PC-3 (cell line): ENCODE data around the gene DDO. TPM values are rescaled to one million over a fixed set of nuclear protein-coding genes. Genes with fewer than 3 reads are reported as not detected.

Source experiments
- ATAC-seq: fragments of 200-7000 bp; cut with Tn5 transposase; 2 replicates; pipeline ENCODE4 v1.9.1; 2020; ENCODE audit warnings: mild to moderate bottlenecking, moderate library complexity
- BruUV-seq: library from RNA; stranded (reverse); fragments of 400-500 nt; replicated peaks from 2 replicates; lab custom pipeline; 2021; lab: Mats Ljungman, UMichigan
- CTCF ChIA-PET: fragments of 300-600 bp; sonication (Branson Sonifier 250); formaldehyde crosslinking; loops from one replicate; lab custom pipeline; 2022; ENCODE audit warnings: antibody characterized with exemption; lab: Charles Lee
- POLR2A ChIA-PET: fragments of 300-600 bp; sonication (Branson Sonifier 250); formaldehyde crosslinking; loops from one replicate; lab custom pipeline; 2022; ENCODE audit warnings: antibody characterized with exemption; ENCODE audit not compliant: unreplicated experiment; lab: Charles Lee
- DNase-seq: peaks from one replicate; pipeline ENCODE4 v3.0.0-alpha.2; 2015
- H2AFZ ChIP-seq: fragments of 300-600 bp; sonication (generic); 2 replicates; pipeline ENCODE4 v1.6.0; 2016; ENCODE audit warnings: antibody characterized with exemption, low read length
- H3F3A ChIP-seq: fragments of 300-600 bp; sonication (generic); one replicate; pipeline ENCODE4 v1.6.0; 2017; ENCODE audit warnings: antibody characterized with exemption, low read length, control low read depth, mild to moderate bottlenecking; ENCODE audit not compliant: unreplicated experiment
- H3K27ac ChIP-seq: fragments of 300-600 bp; sonication (generic); 2 replicates; pipeline ENCODE4 v1.5.1; 2016; ENCODE audit warnings: mild to moderate bottlenecking, low read length
- H3K27me3 ChIP-seq: fragments of 300-600 bp; sonication (generic); 2 replicates; pipeline ENCODE4 v1.6.1; 2016; ENCODE audit warnings: low read length, mixed read lengths
- H3K36me3 ChIP-seq: fragments of 300-600 bp; sonication (generic); 2 replicates; pipeline ENCODE4 v1.6.1; 2016; ENCODE audit warnings: low read depth, mixed run types, low read length, mixed read lengths
- H3K4me1 ChIP-seq: fragments of 300-600 bp; sonication (generic); 2 replicates; pipeline ENCODE4 v1.5.1; 2016; ENCODE audit warnings: low read length; ENCODE audit not compliant: insufficient read depth
- H3K4me2 ChIP-seq: fragments of 300-600 bp; sonication (generic); 2 replicates; pipeline ENCODE4 v1.6.0; 2016; ENCODE audit warnings: low read length
- H3K4me3 ChIP-seq: fragments of 300-600 bp; sonication (generic); 2 replicates; pipeline ENCODE4 v1.5.1; 2016; ENCODE audit warnings: mild to moderate bottlenecking, low read length, mixed read lengths
- H3K79me2 ChIP-seq: fragments of 300-600 bp; sonication (generic); 2 replicates; pipeline ENCODE4 v1.6.1; 2017; ENCODE audit warnings: low read length, mixed read lengths
- H3K9ac ChIP-seq: fragments of 300-600 bp; sonication (generic); 2 replicates; pipeline ENCODE4 v1.6.0; 2016; ENCODE audit warnings: mild to moderate bottlenecking, low read length
- H3K9me2 ChIP-seq: fragments of 300-600 bp; sonication (generic); replicated peaks from 2 replicates; pipeline ENCODE4 v1.6.1; 2016; ENCODE audit warnings: mixed run types, low read length, mixed read lengths
- H3K9me3 ChIP-seq: fragments of 300-600 bp; sonication (generic); 2 replicates; pipeline ENCODE4 v1.6.1; 2016; ENCODE audit warnings: low read length, mixed read lengths
- H4K20me1 ChIP-seq: fragments of 300-600 bp; sonication (generic); 2 replicates; pipeline ENCODE4 v1.6.1; 2016; ENCODE audit warnings: low read length, mixed read lengths
- EZH2 ChIP-seq: fragments of 300-600 bp; sonication (generic); IDR thresholded peaks from one replicate; pipeline ENCODE4 v1.6.1; 2017; ENCODE audit warnings: antibody characterized with exemption, mild to moderate bottlenecking, low read length; ENCODE audit not compliant: unreplicated experiment
- EZH2phosphoT487 ChIP-seq: fragments of 300-600 bp; sonication (generic); IDR thresholded peaks from 2 replicates; pipeline ENCODE4 v1.6.1; 2018; ENCODE audit warnings: mild to moderate bottlenecking, antibody characterized with exemption, low read length, borderline replicate concordance
- intact Hi-C: fragments of 100-400 bp; cut with micrococcal nuclease; formaldehyde crosslinking; loops from 2 replicates; pipeline ENCODE4 v1.9.0; 2023
- total RNA-seq: library from RNA; depleted of rRNA; stranded (reverse); fragments of >200 nt; gene quantifications from 2 replicates; pipeline ENCODE4 v1.2.3, GENCODE V29; 2014
- TF ChIP-seq, protein P1 (sequence below): fragments of 300-600 bp; sonication (generic); conservative IDR thresholded peaks from 2 replicates; pipeline ENCODE4 v1.5.1; 2017; ENCODE audit warnings: antibody characterized with exemption, low read depth, mild to moderate bottlenecking, low read length

Gene DDO
- total RNA-seq, 1 experiment from 2014 or later, result not detected

DNA sequence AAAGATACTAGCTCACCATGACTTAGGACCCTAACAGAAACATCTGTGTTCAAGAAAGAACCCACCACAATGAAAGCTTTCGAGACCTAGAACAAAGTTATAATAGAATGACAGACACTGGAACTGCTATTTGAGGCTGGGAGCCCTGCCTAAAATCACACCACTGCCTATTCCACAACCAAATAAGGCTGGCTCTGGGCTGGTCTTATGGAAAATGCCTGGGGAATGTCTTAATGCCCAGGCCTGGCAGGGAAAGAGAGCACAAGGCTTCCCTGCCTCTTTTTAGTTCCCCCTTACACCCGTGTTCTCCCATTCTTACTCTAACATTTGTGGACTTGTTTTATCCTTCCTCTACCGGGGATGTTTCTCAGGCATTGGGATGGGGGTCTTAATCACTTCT is 51.6 kb downstream of the DDO start:
- Histone ChIP-seq H3K27me3 (peaks cover 91% of the 10 kb centered on the region), H3K4me3 (no peak overlapping the region), H3K9ac (no peak overlapping the region), H3K9me3 (no peaks in the 10 kb centered on the region), H3K4me1 (no peaks in the 10 kb centered on the region), H3K79me2 (no peaks in the 10 kb centered on the region), H3K27ac (no peak overlapping the region), H3K4me2 (no peak overlapping the region), H2AFZ (no peak overlapping the region), H3F3A (no peaks in the 10 kb centered on the region), H3K36me3 (no peaks in the 10 kb centered on the region), H4K20me1 (no peaks in the 10 kb centered on the region), H3K9me2 (no peaks in the 10 kb centered on the region)
- BruUV-seq, result no TSS peak
- no peak for TF ChIP-seq EZH2
- TF ChIP-seq EZH2phosphoT487, result no peak
- TF ChIP-seq, protein P1, sequence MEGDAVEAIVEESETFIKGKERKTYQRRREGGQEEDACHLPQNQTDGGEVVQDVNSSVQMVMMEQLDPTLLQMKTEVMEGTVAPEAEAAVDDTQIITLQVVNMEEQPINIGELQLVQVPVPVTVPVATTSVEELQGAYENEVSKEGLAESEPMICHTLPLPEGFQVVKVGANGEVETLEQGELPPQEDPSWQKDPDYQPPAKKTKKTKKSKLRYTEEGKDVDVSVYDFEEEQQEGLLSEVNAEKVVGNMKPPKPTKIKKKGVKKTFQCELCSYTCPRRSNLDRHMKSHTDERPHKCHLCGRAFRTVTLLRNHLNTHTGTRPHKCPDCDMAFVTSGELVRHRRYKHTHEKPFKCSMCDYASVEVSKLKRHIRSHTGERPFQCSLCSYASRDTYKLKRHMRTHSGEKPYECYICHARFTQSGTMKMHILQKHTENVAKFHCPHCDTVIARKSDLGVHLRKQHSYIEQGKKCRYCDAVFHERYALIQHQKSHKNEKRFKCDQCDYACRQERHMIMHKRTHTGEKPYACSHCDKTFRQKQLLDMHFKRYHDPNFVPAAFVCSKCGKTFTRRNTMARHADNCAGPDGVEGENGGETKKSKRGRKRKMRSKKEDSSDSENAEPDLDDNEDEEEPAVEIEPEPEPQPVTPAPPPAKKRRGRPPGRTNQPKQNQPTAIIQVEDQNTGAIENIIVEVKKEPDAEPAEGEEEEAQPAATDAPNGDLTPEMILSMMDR, result no peak
- CTCF ChIA-PET, result no interaction called here
- no peak for DNase-seq
- ATAC-seq, result no peak
- POLR2A ChIA-PET, result no interaction called here
- intact Hi-C loops, result no loop called here

GRCh38 chr6:110360676-110361075 is 54.7 kb downstream of the DDO start:
- H3K9ac ChIP-seq, result no peak overlapping the region
- ChIA-PET CTCF (no interaction called here), POLR2A (no interaction called here)
- H3K4me1 ChIP-seq, result no peaks in the 10 kb centered on the region
- no peak for ATAC-seq
- H3K9me3 ChIP-seq, result no peaks in the 10 kb centered on the region
- no peak overlapping the region for H3K4me3 ChIP-seq
- no peaks in the 10 kb centered on the region for H3F3A ChIP-seq
- intact Hi-C loops, result no loop called here
- BruUV-seq, result no TSS peak
- H3K27ac ChIP-seq, result no peak overlapping the region
- H3K9me2 ChIP-seq, result no peaks in the 10 kb centered on the region
- no peak overlapping the region for H3K4me2 ChIP-seq
- H3K27me3 ChIP-seq, result peaks cover 63% of the 10 kb centered on the region
- no peaks in the 10 kb centered on the region for H3K79me2 ChIP-seq
- H2AFZ ChIP-seq, result no peak overlapping the region
- DNase-seq, result no peak
- H3K36me3 ChIP-seq, result no peaks in the 10 kb centered on the region
- H4K20me1 ChIP-seq, result no peaks in the 10 kb centered on the region
- TF ChIP-seq, protein P1, result no peak
- TF ChIP-seq EZH2phosphoT487, result no peak
- TF ChIP-seq EZH2, result no peak

- ChIA-PET POLR2A (no interaction called here), CTCF (no interaction called here)
- Histone ChIP-seq H3K4me3 (no peak overlapping the region), H3K27ac (no peak overlapping the region), H3K36me3 (no peaks in the 10 kb centered on the region), H3K79me2 (no peaks in the 10 kb centered on the region), H4K20me1 (no peaks in the 10 kb centered on the region), H3K4me2 (no peak overlapping the region), H3K9ac (no peak overlapping the region), H2AFZ (no peak overlapping the region), H3K27me3 (peaks cover 52% of the 10 kb centered on the region), H3K9me2 (no peaks in the 10 kb centered on the region), H3K9me3 (no peaks in the 10 kb centered on the region), H3F3A (no peaks in the 10 kb centered on the region), H3K4me1 (no peaks in the 10 kb centered on the region)
- TF ChIP-seq EZH2, result no peak
- no peak for TF ChIP-seq EZH2phosphoT487
- ATAC-seq (no peak), DNase-seq (no peak)
- no TSS peak for BruUV-seq
- intact Hi-C loops, result no loop called here
These were observed 55.8 kb downstream of the DDO start for GRCh38 chr6:110359556-110359955.
